Stomach (tissue), 4 donors: ENCODE measurements around the gene TADA2B.

ENCODE experiments used
- CTCF ChIP-seq, 7 experiments: fragments of 450-650 bp in 4 of 7; fragments of 200-600 bp in 3 of 7; sonication (generic) in 3 of 7; IDR thresholded peaks; one replicate each; pipeline ENCODE4 v1.5.1; 2016 to 2019; ENCODE audit warnings: antibody characterized with exemption in 7 of 7, control low read depth in 2 of 7, mild to moderate bottlenecking in 1 of 7
- EP300 ChIP-seq: sonication (generic); formaldehyde crosslinking; IDR thresholded peaks from one replicate; pipeline ENCODE4 v1.6.1; 2017; ENCODE audit warnings: antibody characterized with exemption

GRCh38 chr4:7014815-7015214, 28.4 kb upstream of the TADA2B start:
- TF ChIP-seq CTCF (IDR thresholded peaks at IDR 0.05): no peak
- TF ChIP-seq EP300: no peak
